GM12874 (cell line): ENCODE results near the gene FAM171A1.

ENCODE experiments used
- CTCF ChIP-seq: IDR thresholded peaks from 2 replicates; pipeline ENCODE4 v1.5.1; 2011; ENCODE audit warnings: low read depth, mild to moderate bottlenecking, control low read depth, low read length, moderate library complexity; ENCODE audit not compliant: insufficient read depth

Gene FAM171A1

GRCh38 chr10:15369256-15370211 is 1.6 kb downstream of the FAM171A1 start:
- TF ChIP-seq CTCF: no peak

GRCh38 chr10:15368101-15368855 is 2.8 kb downstream of the FAM171A1 start:
- no peak for TF ChIP-seq CTCF

- TF ChIP-seq CTCF: no peak
These were observed 3.6 kb downstream of the FAM171A1 start for GRCh38 chr10:15367296-15368085.

- TF ChIP-seq CTCF: no peak
These were observed 5.4 kb downstream of the FAM171A1 start for GRCh38 chr10:15365692-15366091.

- no peak for TF ChIP-seq CTCF
These were observed 7.1 kb downstream of the FAM171A1 start for GRCh38 chr10:15364001-15364400.

- no peak for TF ChIP-seq CTCF
These were observed 8.1 kb downstream of the FAM171A1 start for GRCh38 chr10:15363031-15363430.

- TF ChIP-seq CTCF: no peak
These were observed 10.0 kb downstream of the FAM171A1 start for GRCh38 chr10:15361131-15361530.
